IPS-NIHi7 (cell line): ENCODE data around the gene CD6.
A peak's percentile ranks its signal among the peaks of the same experiment; 100 is the strongest.

Experiments
- DNase-seq: peaks from one replicate; pipeline ENCODE4 v3.0.0; 2012; ENCODE audit warnings: mixed read lengths; ENCODE audit errors: extremely low spot score

Gene CD6

DNA sequence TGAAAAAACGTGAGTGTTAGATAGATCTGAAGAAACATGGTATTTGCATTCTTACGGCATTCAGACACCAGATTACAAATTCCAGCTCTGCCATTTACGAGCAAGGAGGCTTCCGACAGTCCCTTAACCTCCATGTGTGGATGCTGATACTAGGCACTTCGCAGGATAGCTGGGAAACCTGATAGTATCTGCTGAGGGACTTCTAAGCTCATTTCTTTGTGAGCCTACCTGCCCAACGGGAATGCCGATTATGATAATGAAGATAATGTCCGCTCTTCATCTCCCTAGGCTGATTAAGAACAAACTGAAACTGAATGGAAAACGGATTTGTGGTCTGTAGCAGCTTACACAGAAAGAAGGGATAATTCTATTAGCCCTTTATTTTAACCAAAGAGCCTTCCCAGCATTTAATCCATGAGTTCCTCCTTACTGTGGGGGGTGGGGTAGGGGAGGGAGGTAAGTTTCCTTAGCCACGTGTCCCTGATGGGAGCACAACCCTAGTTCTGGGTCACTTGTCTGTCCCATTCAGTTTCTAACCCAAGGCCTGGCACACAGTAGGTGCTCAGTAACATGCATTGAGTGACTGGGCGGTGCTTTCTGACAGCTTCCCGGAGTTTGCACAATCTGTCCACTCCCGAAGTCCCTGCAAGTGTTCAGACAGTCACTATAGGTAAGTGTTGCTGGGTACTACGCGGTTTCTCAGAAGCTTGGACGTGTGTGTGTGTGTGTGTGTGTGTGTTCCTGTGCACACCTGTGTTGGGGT is 39.2 kb downstream of the CD6 start:
- no peak for DNase-seq

DNA sequence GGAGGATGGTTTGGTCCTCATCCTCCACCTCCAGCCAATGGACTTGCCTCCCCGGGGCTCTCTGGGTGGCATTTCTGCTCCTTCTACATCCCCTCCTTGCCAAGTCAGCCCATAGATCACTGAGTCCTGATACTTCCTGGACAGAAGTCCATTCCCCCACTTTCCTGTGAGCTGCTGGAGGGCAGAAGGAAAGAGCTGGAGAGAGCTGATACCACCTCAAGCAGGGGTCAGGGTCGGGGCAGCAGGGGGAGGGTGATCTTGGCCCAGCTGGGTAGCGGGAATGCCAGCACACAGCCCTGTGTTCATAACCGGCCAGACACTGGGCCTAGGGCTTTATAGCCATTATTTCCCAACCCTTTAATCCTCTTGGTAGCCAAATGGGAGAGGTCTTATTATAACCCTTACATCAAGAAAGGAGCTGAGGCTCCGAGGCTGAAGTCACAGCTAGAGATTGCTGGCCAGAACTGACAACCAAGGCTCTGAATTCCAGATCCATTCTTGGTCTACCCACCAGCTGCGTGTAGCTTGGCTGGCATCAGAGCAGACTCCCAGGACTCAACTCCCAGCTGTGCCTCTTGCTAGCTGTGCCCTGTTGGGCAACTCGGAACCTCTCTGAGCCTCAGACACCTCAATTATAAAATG is 39.9 kb downstream of the CD6 start:
- DNase-seq, result no peak

- DNase-seq, result no peak
Observed at GRCh38 chr11:61011950-61012736, 40.7 kb downstream of the CD6 start.

DNA sequence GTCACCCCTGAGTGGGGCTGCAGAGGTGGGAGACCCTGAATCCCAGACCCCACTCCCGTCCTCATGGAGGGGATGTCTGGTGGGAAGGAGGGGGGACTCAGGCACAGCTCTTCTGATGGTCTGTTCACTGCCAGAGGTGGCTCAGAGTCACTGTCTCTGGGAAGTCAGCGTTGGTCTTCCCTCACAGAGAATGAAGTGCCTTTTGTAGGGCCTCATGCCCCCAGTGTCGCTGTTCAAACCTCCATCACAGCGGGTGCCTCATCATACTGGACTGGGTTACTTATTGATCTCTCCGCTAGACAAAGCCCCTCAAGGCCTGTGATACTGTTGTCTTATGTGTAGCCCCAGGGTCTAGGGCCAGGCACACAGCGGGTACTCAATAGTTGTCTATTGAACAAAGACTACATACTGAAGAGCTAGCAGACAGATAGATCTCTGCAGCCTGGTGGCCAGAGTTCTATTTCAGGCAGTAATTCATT is 41.3 kb downstream of the CD6 start:
- no peak for DNase-seq

DNA sequence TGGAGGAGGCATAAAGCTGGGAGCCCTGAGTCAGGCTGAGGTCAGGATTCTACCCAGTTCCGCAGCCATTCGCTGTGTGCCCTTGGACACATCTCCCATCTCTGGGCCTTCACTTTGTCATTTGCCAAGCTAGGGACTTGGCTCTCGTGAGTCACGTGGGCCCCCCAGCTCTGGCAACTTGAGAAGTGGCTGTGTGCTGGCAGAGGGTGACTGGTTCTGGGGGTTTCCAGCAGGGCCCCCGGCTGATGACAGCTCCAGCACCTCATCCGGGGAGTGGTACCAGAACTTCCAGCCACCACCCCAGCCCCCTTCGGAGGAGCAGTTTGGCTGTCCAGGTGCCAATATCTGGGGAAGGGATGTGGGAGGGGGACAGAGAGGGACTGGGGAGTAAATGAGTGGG is 46.6 kb downstream of the CD6 start:
- DNase-seq, result no peak

- no peak for DNase-seq
Observed at GRCh38 chr11:61019037-61019831, 47.8 kb downstream of the CD6 start.

- no peak for DNase-seq
Observed at GRCh38 chr11:61019832-61020405, 48.4 kb downstream of the CD6 start.

GRCh38 chr11:61020551-61021235 is 49.2 kb downstream of the CD6 start:
- DNase-seq, result no peak

GRCh38 chr11:61021661-61022212 is 50.3 kb downstream of the CD6 start:
- DNase-seq, result peak; percentile 86

DNA sequence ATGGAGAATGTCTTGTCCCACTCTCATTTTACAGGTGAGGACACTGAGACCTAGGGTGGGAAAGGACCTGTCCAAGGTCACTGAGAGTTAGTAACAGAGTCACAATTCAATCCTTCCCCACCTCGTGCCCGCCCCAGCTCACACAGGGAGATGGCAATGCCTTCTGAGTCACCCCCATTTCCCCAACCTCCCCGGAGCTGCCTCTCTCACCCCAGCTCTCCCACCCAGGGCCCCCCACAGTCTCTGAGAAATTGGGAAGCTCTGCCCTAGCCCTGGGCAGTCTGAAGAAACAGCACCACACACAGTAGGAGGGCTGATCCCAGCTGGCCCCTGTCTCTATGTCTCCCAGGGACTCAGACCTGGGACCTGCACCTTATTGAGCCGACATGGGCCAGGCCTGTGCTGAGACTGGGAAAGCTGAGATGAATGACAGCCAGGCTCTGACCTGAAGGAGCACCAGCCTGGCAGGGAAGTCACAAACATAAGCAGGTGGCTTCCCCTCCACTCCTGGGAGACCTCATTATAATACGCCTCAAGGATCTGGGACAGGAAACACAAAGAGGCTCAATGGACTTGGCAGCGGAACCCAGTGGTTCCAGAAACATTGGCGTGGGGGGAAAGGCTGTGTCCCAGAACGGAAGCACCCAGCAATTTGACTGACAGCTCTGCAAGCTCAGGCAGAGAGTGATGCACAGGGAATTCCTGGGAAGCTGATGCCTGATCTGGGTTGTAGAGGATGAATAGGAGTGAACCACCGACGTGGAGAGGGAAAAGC is 51.0 kb downstream of the CD6 start:
- no peak for DNase-seq

DNA sequence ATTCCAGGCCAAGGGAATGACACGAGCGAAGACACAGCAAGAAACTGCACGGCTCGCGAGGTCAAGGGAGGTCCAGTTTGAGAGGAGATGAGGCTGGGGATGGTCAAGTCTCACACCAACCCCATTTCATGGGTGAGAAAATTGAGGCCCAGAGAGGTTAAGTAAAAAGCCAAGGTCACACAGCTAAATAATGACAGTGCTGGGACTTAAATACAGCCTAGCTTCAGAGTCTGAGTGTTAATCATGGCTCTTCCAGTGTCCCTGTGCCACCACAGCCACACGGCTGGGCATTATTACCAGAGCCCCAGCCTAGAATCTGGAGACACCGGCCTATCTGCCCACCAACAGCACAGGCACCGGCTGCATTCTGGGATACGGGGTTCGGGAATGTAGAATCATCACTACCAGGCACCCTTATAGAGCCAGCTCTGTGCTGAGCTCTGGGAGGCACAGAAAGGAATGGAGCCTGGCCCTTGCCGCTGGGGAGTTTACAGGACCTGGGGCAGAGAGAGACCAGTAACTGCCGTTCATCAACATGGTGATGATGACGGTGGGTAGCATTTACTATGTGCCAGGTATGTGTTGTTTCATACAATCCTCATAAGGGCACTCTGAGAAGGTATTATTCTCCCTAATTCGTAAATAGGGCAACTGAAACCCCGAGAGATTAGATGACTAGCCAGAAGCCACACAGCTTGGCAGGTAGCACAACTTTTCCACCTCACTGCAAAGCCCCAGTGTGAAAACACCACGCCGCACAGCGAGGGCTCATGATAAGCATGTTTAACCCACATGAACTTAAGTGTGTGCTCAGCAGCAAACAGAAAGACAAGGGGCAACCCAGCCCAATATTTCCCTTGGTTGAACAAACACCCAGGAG is 51.8 kb downstream of the CD6 start:
- DNase-seq, result no peak

GRCh38 chr11:61023966-61024295 is 52.5 kb downstream of the CD6 start:
- no peak for DNase-seq

DNA sequence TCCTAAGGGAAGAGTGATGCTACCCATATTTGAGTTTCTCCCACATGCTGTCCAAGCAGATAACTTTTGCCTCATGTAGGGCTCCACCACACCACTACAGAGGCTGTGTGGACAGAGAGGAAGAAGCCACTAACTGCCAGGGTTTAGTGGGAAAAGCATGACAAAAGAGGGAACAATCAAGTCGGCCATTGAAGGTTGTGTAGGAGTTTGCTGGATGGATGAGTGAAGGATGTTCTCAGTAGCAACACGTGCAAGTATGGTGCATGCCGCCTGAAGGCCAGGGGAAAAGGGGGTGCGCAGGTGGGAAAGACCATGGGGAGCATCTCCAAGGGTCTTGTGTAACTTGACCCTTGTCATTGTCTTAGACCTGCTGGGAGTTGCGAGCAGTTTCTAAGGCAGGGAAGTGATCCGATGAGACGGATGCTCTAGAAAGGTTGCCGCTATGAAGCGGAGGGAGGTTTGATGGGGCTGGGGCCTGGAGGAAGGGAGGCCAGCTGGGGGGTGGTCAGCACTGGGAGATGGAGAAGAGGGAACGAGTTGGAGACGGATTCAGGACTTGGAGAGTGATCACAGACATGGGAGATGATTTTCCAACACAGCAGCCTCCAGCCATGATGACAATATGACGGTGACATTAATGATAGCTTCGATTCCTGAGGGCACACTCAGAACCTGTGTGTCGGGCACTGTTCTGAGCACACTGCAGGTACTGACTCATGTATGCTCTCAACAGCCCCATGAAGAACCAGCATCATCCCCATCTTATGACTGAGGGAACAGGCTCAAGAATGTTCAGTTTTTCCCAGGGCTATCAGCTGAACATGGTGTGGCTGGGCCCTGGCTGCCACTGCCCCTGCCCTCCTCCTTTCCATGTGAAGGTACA is 53.7 kb downstream of the CD6 start:
- DNase-seq, result no peak

DNA sequence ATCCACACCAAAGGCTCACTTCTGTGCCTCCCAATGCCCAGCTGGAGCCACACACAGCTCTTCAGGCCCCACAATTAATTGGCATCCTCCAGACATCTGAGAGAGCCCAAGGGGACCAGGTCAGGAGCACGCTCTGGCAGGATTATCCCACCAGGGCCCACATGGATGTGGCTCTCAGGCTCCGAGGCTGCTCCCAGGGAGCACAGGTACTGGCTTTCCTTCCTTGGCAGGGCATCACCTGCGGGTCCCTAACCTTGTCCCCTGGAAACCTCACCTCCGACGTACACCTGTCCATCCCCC is 54.3 kb downstream of the CD6 start:
- DNase-seq, result no peak

DNA sequence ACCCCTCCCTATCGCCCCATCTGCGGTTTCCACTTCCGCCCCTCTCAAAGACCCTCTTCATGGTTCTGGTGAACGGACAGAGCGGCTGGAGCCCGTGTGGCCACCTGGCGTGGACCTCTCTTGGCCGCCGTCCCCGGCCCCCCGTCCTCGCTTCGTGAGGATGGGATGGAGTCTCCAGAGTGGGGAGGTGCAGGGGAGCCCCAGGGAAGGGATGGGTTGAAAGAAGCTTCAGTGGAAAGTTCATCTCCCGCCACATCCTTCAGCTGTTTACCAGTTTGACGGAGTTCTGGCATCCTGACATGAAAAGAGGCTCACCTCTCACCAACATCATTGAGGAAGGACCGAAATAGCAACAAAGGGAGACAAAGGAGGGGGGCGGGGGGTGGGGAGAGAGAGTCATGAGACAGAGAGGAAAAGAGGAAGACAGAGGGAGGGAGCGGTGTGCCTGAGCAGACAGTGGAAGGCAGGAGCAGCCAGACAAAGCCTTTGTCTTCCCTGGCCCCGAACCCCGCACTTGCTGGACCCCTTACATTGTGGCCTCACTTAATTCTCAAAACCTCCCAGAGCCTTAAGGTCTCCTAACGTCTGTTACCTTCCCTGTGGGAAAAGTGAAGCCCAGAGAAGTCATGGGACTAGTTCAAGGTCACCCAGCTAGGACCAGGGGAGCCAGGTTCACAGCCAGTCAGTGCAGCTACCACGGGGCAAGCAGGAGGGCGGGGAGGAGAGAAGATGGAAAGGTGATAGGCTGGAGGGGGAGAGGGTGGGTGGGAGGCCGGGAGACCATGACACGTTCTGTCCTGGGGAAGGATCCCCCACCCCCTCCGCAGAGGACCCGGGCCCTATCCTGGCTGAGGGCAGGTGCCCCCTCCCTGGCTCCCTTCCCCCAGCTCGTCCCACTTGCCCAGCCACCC is 54.9 kb downstream of the CD6 start:
- DNase-seq, result no peak

- no peak for DNase-seq
Observed at GRCh38 chr11:61027141-61027840, 55.8 kb downstream of the CD6 start.
